Fibroblast of villous mesenchyme (primary cell): Measurements from ENCODE around the gene PROK1. TPM values are rescaled to one million over a fixed set of nuclear protein-coding genes. Genes with fewer than 3 reads are reported as not detected.
A peak's percentile ranks its signal among the peaks of the same experiment; 100 is the strongest.
"Not testable (repeated sequence)": the region's sequence is repeated elsewhere in the genome, so short reads cannot be mapped to it uniquely, and the experiment has no call there.

Experiments
- DNase-seq: peaks from one replicate; pipeline ENCODE4 v3.0.0-alpha.2; 2010; ENCODE audit warnings: low read depth
- H3K4me3 ChIP-seq: 2 replicates; pipeline ENCODE4 v1.5.1; 2011; ENCODE audit warnings: low read depth, mild to moderate bottlenecking, low read length
- total RNA-seq: library from RNA; depleted of rRNA; stranded (reverse); fragments of >200 nt; gene quantifications from 2 replicates; pipeline ENCODE4 v1.2.3, GENCODE V29; 2012
- TF ChIP-seq, protein P1 (sequence below): IDR thresholded peaks from 2 replicates; pipeline ENCODE4 v1.5.1; 2012; ENCODE audit warnings: low read depth, mild to moderate bottlenecking, low read length; ENCODE audit not compliant: insufficient read depth

Gene PROK1
- total RNA-seq, 1 donor: not detected

- no peak for DNase-seq
- no peak overlapping the region for H3K4me3 ChIP-seq
- TF ChIP-seq, protein P1, sequence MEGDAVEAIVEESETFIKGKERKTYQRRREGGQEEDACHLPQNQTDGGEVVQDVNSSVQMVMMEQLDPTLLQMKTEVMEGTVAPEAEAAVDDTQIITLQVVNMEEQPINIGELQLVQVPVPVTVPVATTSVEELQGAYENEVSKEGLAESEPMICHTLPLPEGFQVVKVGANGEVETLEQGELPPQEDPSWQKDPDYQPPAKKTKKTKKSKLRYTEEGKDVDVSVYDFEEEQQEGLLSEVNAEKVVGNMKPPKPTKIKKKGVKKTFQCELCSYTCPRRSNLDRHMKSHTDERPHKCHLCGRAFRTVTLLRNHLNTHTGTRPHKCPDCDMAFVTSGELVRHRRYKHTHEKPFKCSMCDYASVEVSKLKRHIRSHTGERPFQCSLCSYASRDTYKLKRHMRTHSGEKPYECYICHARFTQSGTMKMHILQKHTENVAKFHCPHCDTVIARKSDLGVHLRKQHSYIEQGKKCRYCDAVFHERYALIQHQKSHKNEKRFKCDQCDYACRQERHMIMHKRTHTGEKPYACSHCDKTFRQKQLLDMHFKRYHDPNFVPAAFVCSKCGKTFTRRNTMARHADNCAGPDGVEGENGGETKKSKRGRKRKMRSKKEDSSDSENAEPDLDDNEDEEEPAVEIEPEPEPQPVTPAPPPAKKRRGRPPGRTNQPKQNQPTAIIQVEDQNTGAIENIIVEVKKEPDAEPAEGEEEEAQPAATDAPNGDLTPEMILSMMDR: no peak
Measured at GRCh38 chr1:110411173-110411735, 39.7 kb upstream of the PROK1 start.

DNA sequence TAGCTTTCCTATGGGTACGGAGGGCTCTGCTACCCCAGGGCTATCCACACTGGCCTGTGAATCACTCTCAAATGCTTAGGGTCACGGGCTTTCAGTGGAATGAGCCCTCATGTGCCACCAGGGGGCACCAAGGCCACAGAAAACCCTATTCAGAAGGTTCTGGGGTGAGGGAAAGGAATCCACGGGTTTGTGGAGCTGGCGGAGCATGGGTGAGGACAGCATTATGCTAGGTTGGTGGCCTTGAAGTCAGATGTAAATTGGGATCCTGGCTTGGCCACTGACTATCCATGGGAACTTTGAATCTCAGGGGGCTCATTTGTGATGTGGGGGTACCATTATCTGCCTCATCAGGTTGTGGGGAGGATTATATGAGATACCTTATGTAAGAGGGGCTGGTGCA, 38.4 kb upstream of the PROK1 start:
- H3K4me3 ChIP-seq: no peak overlapping the region
- peak; percentile 90 for DNase-seq
- TF ChIP-seq, protein P1: peak; percentile 90

DNA sequence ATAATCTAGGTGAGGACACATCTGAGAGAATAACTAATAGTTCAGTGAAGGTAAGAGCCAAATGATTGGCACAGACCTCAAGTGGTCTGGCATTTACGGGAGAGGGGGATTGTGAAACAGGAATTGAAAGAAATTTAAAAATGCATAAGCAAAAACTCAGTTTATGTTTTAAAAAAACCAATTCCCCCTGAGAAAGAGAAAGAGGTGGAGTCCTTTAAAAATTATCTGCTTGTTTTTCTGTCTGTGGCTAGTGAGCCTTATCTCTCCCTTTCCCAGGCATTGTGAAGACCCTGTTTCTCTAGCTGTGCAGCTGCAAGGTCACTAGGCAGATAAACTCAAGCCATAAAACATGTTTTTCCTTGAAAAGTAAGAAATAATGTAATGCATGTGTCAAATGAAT, 37.9 kb upstream of the PROK1 start:
- H3K4me3 ChIP-seq: not testable (repeated sequence)
- DNase-seq: peak; percentile 83

DNA sequence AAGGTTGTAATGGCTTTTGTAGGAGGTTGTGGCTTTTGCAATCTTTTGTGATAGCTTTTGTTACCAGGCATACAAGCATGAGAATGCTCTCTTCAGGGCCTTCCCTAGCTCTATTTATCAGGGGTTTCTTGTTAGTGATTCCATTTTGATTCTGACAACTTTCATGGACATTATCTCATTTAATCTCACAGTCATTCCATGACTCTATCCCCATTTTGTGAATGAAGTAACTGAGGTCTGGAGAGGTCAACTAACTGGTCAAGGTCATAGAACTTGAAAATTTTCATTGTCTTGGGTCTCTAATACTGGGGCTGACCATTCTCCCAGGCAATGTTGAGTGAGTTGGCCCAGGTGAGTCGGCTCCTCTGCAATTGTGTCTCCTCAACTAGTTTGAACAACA, 32.2 kb upstream of the PROK1 start:
- TF ChIP-seq, protein P1: no peak
- no peak overlapping the region for H3K4me3 ChIP-seq
- DNase-seq: no peak

DNA sequence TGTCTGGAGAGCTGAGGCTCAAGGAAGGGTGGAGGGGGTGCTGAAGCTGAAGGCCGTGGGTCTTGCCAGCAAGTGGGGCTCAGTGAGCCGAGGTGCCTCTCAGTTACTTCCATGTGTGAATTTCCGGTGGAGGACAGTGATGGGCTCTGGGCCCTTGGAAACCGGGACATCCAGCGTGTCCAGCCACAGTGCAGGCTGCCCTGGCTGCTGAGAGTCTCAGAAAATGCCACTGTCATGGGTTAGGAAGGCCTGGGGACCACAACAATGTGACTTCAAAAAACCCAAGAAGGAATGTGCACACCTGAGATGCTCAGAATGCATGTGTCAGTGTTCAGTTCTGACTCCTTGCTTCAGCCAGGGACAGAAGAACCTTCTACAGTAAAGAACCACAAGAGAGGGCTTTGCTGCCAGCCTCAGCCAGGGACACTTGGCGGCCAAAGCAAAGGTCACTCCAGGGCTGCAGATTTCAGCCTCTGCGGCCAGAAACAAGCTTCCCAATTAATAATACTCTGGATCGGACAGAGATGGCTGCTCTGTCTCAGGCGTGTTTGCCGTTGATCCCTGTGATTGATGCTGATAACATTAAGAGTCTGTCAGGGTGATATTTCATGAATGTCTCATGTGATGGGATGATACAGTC, 30.8 kb upstream of the PROK1 start:
- DNase-seq: no peak
- TF ChIP-seq, protein P1: no peak

DNA sequence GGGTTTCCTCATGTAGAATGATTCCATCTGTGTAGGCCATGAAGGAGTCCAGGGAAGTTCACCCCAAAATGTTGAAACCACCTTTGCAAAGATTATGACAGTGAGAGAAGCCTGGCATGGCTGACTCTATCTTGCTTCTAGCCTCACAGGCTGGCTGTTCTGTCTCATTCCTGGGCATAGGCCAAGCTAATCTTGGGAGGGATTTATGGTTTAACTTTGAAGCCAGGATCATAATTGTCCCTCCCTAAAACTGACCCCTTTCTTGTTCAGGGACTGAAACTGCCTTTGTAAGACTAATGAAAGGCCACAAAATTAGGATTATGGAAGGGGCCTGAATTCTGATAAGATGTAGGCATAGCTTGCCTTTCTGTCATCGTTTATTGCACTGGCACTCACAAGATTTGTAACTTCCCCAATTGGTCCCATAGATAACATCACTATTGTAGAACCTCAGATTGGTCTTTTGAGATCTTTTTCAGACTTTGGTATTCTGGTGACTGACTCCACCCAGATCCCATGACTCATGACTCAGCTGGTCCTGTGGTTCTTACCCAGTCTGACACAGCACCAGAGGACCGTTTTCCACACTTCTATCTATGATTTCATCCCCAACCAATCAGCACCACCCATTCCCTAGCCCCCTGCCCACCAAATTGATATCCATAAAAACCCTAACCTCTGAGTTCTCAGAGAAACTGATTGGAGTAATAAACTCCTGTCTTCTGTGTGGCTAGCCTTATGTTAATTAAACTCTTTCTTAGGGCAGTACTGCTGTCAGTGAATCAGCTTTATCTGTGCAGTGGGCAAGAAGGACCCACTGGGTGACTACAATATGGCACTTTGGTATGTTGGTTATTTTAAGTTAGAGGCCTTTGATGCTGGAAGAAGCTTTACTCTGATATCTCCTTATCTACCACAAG, 29.8 kb upstream of the PROK1 start:
- no peak overlapping the region for H3K4me3 ChIP-seq
- TF ChIP-seq, protein P1: no peak
- peak; percentile 70 for DNase-seq

More for the DNA sequence above, 30.8 kb upstream of the PROK1 start:
- no peak overlapping the region for H3K4me3 ChIP-seq
